NCI-H82 treated with DMSO at 0.1 percent for 48 hours (cell line): ENCODE measurements around the gene RTL1.

ENCODE experiments used
- DNase-seq: peaks from one replicate; lab custom pipeline; 2025; ENCODE audit not compliant: unreplicated experiment; lab: John Stamatoyannopoulos, UW

The RTL1 gene

GRCh38 chr14:100836941-100837804, 66.3 kb downstream of the RTL1 start:
- no peak for DNase-seq

DNA sequence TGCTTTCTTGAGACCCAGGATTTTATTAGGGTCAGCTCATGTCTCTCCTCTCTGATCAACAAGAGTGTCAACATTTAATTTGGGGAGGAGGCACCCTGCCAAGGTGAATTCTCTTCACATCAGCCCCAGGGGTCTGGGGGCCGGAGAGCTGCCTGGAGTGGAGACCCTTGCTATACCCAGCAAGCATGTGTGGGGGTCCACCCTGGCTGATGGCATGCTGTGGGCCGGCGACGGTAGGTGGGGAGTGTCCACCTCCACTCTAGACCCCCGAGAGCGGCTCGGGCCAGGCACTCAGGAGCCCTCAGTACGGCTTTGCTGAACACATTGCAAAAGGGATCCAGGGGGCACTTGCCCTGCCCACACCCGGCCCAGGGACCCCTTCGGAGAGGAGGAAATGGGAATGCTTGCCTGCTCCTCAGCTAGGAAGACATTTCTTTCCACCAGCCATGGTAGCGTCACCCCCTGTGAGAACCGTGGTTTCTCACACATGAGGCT, 67.2 kb downstream of the RTL1 start:
- no peak for DNase-seq

GRCh38 chr14:100835548-100836310, 67.8 kb downstream of the RTL1 start:
- DNase-seq, result no peak

GRCh38 chr14:100834794-100835547, 68.6 kb downstream of the RTL1 start:
- no peak for DNase-seq

DNA sequence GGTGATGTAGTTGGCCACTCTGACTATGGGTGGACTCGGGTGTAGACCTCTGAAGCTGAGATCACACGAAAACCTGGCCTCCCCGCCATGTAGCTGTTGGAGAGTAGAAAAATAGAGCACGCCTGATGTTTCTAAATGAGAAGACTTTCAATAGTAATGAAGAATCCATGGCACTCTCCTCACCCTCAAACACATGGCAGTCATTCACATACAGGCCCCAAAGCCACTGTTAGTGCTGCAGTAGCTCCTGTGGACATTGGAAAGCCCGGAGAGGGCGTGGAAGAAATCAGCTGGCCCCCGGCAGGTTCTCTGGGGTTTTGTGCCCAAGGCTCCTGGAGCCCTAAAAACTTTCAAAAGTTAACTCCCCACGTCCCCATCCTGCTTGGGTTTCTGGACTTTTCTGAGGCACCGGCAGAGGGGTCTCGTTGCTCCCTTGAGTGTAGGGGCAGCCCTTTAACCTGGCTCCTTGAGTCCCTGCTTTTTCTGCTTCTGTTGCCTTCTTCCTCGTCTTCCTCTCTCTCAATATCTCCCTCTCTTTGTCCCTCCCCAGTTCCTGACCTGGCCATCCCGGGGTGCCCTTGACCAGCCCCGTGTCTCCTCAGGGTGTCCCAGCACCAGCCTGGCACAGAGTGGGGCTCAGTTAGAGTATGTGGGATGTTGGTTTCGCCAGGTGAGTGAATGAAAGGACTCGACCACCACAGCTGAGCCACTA, 69.3 kb downstream of the RTL1 start:
- no peak for DNase-seq

DNA sequence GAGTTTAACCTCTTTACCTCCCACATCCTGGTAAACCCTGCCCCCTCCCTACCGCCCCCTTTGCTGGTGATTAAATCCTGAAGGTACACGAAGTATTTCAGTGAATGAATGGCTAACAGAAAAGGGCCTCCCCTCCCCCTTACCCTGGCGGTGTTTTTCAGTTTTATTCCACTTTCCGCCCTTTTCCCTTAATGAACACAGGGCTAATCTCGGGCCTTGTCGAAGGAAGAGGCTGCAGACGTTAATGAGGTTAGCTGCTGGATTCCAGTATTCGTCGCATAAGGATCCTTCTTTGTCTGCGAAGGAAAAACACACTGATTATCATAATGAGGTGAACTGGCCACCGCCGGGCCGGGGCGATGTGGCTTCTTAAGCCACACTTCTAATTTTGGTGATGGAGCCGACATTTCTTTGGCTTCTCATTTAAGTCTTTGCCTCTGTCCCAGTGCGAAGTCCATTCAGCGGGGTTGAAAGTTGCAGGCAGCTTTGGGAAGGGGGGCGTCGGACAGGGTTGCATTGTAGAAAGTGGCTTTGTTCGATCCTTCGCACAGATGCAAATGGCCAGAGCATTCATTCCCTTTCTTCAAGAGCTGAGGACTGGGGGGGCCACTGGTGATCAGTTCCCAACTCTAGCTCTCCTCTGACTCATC, 71.1 kb downstream of the RTL1 start:
- no peak for DNase-seq

DNA sequence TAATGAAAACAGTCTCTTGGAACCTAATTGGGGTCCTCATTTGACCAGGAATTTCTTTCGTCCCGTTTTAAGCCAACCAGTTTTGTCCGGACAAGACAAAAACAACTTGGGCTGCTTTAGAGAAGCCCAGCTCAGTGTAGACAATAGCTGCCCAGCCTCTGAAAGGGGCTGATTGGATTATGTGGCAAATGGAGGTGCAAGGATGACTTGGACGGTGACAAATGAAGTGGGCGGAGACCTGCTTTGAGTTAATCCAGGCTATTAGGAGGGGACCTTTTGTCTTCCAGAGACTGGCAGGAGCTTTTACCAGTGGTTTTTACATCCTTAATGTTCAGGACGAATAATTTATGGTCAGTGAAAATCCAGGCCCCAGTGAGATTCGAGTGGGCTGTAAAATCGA, 72.8 kb downstream of the RTL1 start:
- DNase-seq, result peak; percentile 86
